Mucosa of descending colon (tissue), 3 donors: ENCODE data around the gene IL22RA1. TPM values are rescaled to one million over a fixed set of nuclear protein-coding genes. Genes with fewer than 3 reads are reported as not detected.

Experiments
- ATAC-seq: fragments of 200-7000 bp; cut with Tn5 transposase; one replicate; pipeline ENCODE4 v1.9.1; 2020; ENCODE audit warnings: mild to moderate bottlenecking, moderate library complexity
- DNase-seq, 3 donors: peaks; one replicate each; pipeline ENCODE4 v3.0.0-alpha.2; 2020
- H3K36me3 ChIP-seq: fragments of 200-600 bp; one replicate; pipeline ENCODE4 v1.8.0; 2021; ENCODE audit warnings: low read depth, mild to moderate bottlenecking
- H3K4me1 ChIP-seq: fragments of 200-600 bp; one replicate; pipeline ENCODE4 v1.8.0; 2021; ENCODE audit warnings: low read depth, mild to moderate bottlenecking
- H3K4me3 ChIP-seq: fragments of 200-600 bp; one replicate; pipeline ENCODE4 v1.8.0; 2021; ENCODE audit warnings: mild to moderate bottlenecking
- H3K9me3 ChIP-seq: fragments of 200-600 bp; one replicate; pipeline ENCODE4 v1.8.0; 2021; ENCODE audit warnings: mild to moderate bottlenecking
- CTCF ChIP-seq: fragments of 200-600 bp; IDR thresholded peaks from one replicate; pipeline ENCODE4 v1.8.0; 2022; ENCODE audit warnings: antibody characterized with exemption, mild to moderate bottlenecking
- intact Hi-C, 2 donors: fragments of 100-400 bp; cut with DNase I in 1 of 2; cut with micrococcal nuclease in 1 of 2; formaldehyde crosslinking; loops; one replicate each; pipeline versions ENCODE4 v1.11.0 to v1.11.1; 2022; cut with DNase I, micrococcal nuclease
- total RNA-seq, 3 donors: library from RNA; stranded (reverse); fragmentation: NEBNext Ultra II Directional in 2 of 3; extraction: Animal tissue kit (Norgen Biotek cat#: 25700) in 2 of 3; gene quantifications; one replicate each; pipeline versions ENCODE4 v1.2.1 to v1.2.4, GENCODE V29; 2021 to 2023
- donor health status: DM: no; HTN: no; CAD: no; lungs with moderate emphysema.
- donor health status: DM: no; HTN: no; CAD: no.
- donor health status: DM: no; HTN: yes; CAD: no.

IL22RA1 gene
- total RNA-seq, 3 donors from 2014 or later, result 13.8 to 43.1 (median 28.2) TPM

- ATAC-seq (no peak), DNase-seq (no peak)
- Histone ChIP-seq H3K9me3 (no peaks in the 10 kb centered on the region), H3K4me3 (no peak overlapping the region), H3K36me3 (no peaks in the 10 kb centered on the region), H3K4me1 (no peaks in the 10 kb centered on the region)
- intact Hi-C loops, result no loop called here
- no peak for TF ChIP-seq CTCF
These were observed 57.9 kb downstream of the IL22RA1 start for GRCh38 chr1:24085007-24085406.

GRCh38 chr1:24084050-24084449 lies 58.9 kb downstream of the IL22RA1 start:
- Histone ChIP-seq H3K9me3 (no peaks in the 10 kb centered on the region), H3K36me3 (no peaks in the 10 kb centered on the region), H3K4me1 (no peaks in the 10 kb centered on the region), H3K4me3 (no peak overlapping the region)
- intact Hi-C loops, result no loop called here
- TF ChIP-seq CTCF, result no peak
- ATAC-seq (no peak), DNase-seq (no peak)

DNA sequence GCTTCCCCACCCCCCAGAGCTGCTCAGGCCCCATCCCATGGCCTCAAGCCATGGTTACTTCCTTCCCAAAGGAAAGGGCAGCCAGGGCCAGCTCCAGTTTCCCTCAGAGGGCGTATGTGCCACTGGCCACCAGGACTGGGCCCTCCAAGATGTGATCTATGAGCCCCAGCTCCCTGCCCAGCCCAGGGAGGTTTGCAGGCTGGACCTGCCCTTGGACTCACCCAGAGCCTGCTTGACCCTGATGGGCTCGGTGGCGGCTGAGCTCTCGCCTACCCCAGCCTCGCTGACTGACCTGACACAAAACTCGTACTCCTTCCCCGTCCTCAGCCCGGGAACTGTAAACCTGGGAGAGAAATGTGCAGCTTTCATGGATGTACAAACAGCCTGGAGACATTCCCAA lies 60.6 kb downstream of the IL22RA1 start:
- Histone ChIP-seq H3K4me3 (no peak overlapping the region), H3K4me1 (no peaks in the 10 kb centered on the region), H3K9me3 (no peaks in the 10 kb centered on the region), H3K36me3 (no peaks in the 10 kb centered on the region)
- DNase-seq (no peak), ATAC-seq (no peak)
- intact Hi-C loops, result no loop called here
- no peak for TF ChIP-seq CTCF

GRCh38 chr1:24081190-24081589 lies 61.8 kb downstream of the IL22RA1 start:
- intact Hi-C loops, result no loop called here
- DNase-seq, result no peak
- no peak for ATAC-seq
- Histone ChIP-seq H3K4me1 (no peaks in the 10 kb centered on the region), H3K4me3 (no peak overlapping the region), H3K36me3 (no peaks in the 10 kb centered on the region), H3K9me3 (no peaks in the 10 kb centered on the region)
- no peak for TF ChIP-seq CTCF

- intact Hi-C loops, result no loop called here
- TF ChIP-seq CTCF, result no peak
- ATAC-seq (no peak), DNase-seq (no peak)
- H3K36me3 ChIP-seq, result no peaks in the 10 kb centered on the region
- H3K4me1 ChIP-seq, result no peaks in the 10 kb centered on the region
- no peaks in the 10 kb centered on the region for H3K9me3 ChIP-seq
- no peak overlapping the region for H3K4me3 ChIP-seq
These were observed 62.8 kb downstream of the IL22RA1 start for GRCh38 chr1:24080131-24080530.

DNA sequence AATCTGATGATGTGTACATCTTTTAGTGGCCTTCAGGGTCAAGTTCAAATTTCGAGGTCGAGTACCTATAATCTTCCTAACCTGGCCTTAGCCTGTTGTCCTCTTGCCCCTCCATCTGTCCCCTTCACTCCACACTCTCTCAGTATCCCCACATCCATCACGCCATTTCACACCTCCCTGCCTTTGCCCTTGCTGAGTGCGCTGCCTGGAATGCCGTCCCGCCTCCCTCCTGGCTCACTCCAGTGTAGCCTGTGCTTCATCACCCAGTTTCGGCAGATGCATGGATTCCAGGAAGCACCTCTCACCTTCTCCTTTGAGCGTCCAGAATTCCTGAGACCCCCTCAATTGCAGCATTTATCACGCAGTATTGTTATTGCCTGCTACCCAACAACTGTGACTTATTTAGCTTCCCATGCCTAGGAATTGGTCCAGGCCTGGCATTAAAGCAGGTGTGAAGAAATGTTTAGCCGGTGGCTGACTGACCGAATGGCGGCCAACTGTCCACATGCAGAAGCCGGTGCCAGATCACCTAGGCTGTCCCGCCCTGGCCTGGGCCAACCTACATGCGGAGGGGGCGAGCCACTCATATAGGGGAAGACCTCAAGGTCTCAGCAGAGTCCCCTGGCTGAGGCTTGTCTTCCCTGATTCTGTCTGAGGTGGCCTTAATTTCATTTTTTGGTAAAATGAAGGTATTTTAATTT lies 65.5 kb downstream of the IL22RA1 start:
- H3K9me3 ChIP-seq, result no peaks in the 10 kb centered on the region
- H3K4me3 ChIP-seq, result no peak overlapping the region
- no peaks in the 10 kb centered on the region for H3K4me1 ChIP-seq
- DNase-seq, result peak in 1 of 3 donors; percentile 18
- intact Hi-C loops, result no loop called here
- H3K36me3 ChIP-seq, result no peaks in the 10 kb centered on the region
- no peak for TF ChIP-seq CTCF
- ATAC-seq, result no peak
